Measurements from ENCODE around the gene NAP1L2.
A peak's percentile ranks its signal among the peaks of the same experiment; 100 is the strongest.
"Not testable (repeated sequence)": the region's sequence is repeated elsewhere in the genome, so short reads cannot be mapped to it uniquely, and the experiment has no call there.

Gene NAP1L2

GRCh38 chrX:73214426-73215094 is at the start of gene NAP1L2:
TSS of gene NAP1L2 (minus strand) at chrX:73214851. CDS start at chrX:73214492, 359 bp downstream.
- peak; percentile 18 for DNase-seq (ENCODE audit: low read depth)

- no peak for DNase-seq (ENCODE audit: low read depth)
Observed at GRCh38 chrX:73262991-73263390, 48.3 kb upstream of the NAP1L2 start.

- DNase-seq (ENCODE audit: low read depth), result no peak
Observed at GRCh38 chrX:73239242-73239641, 24.6 kb upstream of the NAP1L2 start.

- no peak for DNase-seq (ENCODE audit: low read depth)
Observed at GRCh38 chrX:73217621-73218020, 3.0 kb upstream of the NAP1L2 start.

GRCh38 chrX:73215246-73215645 is 595 bp upstream of the NAP1L2 start:
- no peak for DNase-seq (ENCODE audit: low read depth)

- no peak for DNase-seq (ENCODE audit: low read depth)
Observed at GRCh38 chrX:73213734-73214425, 771 bp downstream of the NAP1L2 start.

GRCh38 chrX:73206366-73206765 is 8.3 kb downstream of the NAP1L2 start:
- DNase-seq (ENCODE audit: low read depth), result no peak

GRCh38 chrX:73182502-73183114 is 32.0 kb downstream of the NAP1L2 start:
- DNase-seq (ENCODE audit: low read depth), result no peak

GRCh38 chrX:73168945-73169344 is 45.7 kb downstream of the NAP1L2 start:
- DNase-seq (ENCODE audit: low read depth), result not testable (repeated sequence)

Data from activated T-cell treated with anti-CD3 and anti-CD28 coated beads for 48 hours (primary cell).